GM18511 (cell line): ENCODE results near the gene TFF2.

Experiments
- ATAC-seq: cut with Tn5 transposase; IDR thresholded peaks from one replicate; pipeline ENCODE4 v1.9.1; 2021; ENCODE audit warnings: mild to moderate bottlenecking, moderate library complexity; ENCODE audit not compliant: unreplicated experiment

The TFF2 gene

GRCh38 chr21:42366292-42367010 lies 15.7 kb upstream of the TFF2 start, which contains the start of gene TFF1:
Gene TFF1, minus strand, starts transcription at chr21:42366535. Its CDS starts 40 bp downstream, at chr21:42366495.
- no peak for ATAC-seq

DNA sequence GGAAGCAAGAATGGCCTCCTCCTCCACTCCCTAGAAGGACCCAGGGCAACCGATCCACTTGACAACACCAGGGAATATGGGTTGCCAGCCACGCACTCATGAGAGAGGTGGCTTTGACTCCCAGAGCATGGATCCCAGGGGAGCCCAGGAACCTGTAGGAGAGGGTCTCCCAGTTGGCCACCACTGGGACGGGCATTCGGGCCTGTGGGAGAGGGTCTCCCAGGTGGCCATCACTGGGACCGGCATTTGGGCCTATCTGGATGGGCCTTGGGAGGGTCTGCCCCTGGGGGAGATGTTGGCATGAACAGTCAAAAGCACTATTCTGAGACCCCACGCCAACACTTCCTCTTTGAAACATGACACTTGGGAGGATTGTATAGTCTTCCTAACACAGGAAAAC lies 15.0 kb upstream of the TFF2 start:
- ATAC-seq: no peak

DNA sequence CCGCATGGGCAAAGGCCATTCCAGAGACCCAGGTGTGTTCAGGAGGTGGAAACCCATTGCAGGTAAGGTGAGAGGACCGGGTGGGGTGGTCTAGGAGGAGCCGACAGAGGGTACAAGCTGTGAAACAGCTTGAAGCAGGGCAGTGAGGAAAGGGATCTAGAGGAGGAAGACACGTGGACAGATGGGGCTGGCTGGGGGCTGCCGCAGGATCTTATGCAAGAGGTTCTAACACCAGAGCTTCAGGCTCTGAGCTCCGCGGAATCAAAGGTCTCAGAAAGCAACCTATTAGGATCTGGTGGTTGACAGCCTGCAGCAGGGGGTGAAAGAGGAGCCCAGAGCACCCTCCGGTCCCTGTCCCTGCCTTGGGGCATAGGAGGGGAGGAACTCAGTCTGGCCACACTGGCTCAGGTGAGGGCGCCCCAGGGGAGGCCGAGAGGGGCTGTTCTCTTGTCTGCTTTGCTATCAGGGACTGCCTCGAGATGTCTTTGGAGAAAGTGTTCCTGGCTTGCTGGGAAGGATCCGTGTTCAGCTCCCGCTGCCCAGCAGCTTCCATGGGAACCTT lies 13.6 kb upstream of the TFF2 start:
- no peak for ATAC-seq

GRCh38 chr21:42363312-42363711 lies 12.5 kb upstream of the TFF2 start:
- ATAC-seq: no peak

DNA sequence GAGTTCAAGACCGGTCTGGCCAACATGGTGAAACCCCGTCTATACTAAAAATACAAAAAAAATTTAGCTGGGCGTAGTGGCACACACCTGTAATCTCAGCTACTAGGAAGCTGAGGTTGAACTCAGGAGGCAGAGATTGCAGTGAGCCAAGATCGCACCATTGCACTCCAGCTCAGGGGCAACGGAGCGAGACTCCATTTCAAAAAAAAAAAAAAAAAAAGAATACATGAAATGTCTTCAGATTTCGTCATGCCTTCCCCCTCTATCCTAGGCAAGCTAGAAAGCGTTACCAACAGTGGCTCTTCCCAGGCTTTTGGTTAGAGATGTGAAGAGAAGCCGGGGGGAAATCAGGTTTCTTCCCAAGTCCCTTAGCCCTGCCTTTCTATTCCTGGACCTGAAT lies 11.9 kb upstream of the TFF2 start:
- no peak for ATAC-seq

DNA sequence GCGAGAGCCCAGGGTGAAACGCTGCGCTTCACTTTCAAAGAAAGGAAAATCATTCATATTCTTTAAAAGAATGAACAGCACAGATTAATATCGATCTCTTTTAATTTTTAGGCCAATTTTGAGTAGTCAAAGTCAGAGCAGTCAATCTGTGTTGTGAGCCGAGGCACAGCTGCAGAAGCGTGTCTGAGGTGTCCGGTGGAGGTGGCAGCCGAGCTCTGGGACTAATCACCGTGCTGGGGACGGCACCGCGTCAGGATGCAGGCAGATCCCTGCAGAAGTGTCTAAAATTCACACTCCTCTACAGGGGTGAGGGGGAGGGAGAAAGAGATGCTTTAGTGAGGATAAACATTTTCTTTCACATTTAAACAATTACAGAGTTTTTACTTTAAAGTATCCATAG lies 11.4 kb upstream of the TFF2 start:
- no peak for ATAC-seq

DNA sequence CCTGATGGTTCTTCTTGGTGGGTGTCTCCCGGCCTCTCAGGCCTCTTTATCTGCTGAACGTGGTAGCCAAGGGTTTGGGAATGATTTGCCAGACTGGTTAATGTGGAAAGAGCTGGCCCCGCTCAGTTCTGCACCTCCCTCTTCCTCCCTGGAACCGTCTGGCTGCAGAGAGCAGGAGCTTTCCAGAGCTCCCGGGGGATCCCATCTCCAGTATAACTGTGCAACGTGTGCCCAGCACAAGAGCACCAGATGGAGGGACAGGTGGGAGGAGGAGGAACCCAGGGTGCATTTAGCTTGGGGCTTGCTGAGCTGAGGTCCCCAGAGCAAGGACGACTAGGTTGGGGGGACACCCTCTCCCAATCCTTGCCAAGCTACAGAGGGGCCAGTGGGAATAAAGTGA lies 10.5 kb upstream of the TFF2 start:
- no peak for ATAC-seq

GRCh38 chr21:42360317-42360716 lies 9.5 kb upstream of the TFF2 start:
- ATAC-seq: no peak

- ATAC-seq: no peak
These were observed 8.1 kb upstream of the TFF2 start for GRCh38 chr21:42358937-42359336.

DNA sequence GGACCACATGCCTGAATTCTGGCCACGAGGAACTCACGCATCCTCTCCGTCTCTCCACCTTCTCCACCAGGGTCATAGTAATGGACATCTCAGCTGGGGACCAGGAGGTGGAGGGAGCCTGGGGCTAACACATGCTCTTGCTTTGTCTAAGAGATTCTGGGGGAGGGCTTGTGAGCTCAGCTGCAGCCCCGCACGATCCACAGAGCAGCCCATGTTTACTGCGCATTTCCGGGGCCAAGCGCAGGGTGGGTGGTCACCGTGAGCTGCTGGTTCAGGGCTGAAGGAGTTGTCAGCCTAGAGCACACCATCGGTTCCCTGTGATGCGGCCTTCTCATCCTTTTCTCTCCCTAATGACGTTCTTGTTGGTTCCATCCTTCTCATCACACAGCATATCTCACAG lies 7.5 kb upstream of the TFF2 start:
- ATAC-seq: no peak

DNA sequence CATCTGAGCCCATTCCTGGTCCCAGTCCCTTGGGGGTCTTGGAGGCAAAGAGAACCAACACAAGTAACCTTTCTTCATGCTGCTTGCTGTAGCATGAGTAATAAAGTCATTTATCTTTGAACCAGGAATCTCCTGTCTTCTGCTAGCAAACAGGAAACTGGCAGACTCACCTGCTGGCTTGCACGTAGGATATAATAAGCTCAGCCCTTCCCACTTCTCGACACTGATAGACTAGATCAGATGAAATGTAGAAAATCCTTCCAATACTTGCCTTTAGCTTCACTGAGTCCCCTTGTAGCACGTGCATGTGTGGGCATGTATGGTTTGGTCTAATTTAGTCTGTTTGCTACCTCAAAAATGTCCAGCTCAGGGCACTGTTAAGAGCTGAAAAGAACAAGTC lies 6.5 kb upstream of the TFF2 start:
- no peak for ATAC-seq

GRCh38 chr21:42356650-42357049 lies 5.9 kb upstream of the TFF2 start:
- no peak for ATAC-seq

- ATAC-seq: no peak
These were observed 5.3 kb upstream of the TFF2 start for GRCh38 chr21:42356046-42356445.

GRCh38 chr21:42353623-42354022 lies 2.8 kb upstream of the TFF2 start:
- no peak for ATAC-seq

DNA sequence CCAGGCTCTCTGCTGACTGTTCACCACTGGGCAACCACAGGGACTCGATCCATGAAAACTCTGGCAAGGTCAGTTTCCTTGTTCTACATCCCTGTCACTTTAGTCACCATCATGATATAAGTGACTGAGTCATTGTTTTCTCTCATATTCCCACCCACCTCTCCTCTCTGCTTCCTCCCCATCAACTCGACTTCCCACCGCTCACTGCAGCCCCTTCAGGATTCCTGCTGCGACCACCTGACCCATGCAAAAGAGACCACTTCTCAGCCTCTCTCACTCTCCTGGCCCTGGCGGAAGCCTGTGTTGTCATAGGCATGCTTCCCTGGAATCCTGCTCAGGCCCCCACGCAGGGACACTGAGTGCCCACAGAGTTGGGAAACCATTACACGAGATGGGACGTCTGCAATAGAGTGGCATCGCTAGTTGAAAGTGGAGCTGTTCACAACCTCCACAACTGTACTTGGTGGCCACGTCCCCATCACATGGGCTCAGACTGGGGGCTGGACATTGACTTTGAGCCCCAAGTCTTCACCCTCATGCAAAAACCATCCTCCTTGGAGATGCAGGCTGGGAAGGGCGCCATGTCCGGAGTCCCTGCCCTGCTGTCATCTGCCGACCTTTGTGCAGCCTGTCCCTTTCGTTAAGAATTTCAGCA lies 1.8 kb upstream of the TFF2 start:
- ATAC-seq: no peak

- no peak for ATAC-seq
These were observed 1.0 kb upstream of the TFF2 start for GRCh38 chr21:42351626-42352440.

- no peak for ATAC-seq
These were observed 380 bp downstream of the TFF2 start for GRCh38 chr21:42350318-42350910.

- ATAC-seq: no peak
These were observed 1.1 kb downstream of the TFF2 start for GRCh38 chr21:42349420-42350317.

- no peak for ATAC-seq
These were observed 2.0 kb downstream of the TFF2 start for GRCh38 chr21:42348762-42349161.
